NAMALWA (cell line): Measurements from ENCODE around the gene CNNM3.
"Not testable (repeated sequence)": the region's sequence is repeated elsewhere in the genome, so short reads cannot be mapped to it uniquely, and the experiment has no call there.

Source experiments
- DNase-seq: peaks from one replicate; pipeline ENCODE4 v3.0.0-alpha.2; 2015; ENCODE audit warnings: low spot score

The CNNM3 gene

GRCh38 chr2:96816127-96816835 is at the start of gene CNNM3:
Gene CNNM3 (plus strand): TSS chr2:96816268. CDS start chr2:96816278, 10 bp downstream.
- DNase-seq: peak; percentile 95

- DNase-seq: no peak
Measured at GRCh38 chr2:96767135-96767871, 48.8 kb upstream of the CNNM3 start.

- DNase-seq: peak; percentile 56
Measured at GRCh38 chr2:96768083-96768561, 47.9 kb upstream of the CNNM3 start.

- no peak for DNase-seq
Measured at GRCh38 chr2:96769814-96770213, 46.3 kb upstream of the CNNM3 start.

- no peak for DNase-seq
Measured at GRCh38 chr2:96770442-96771202, 45.4 kb upstream of the CNNM3 start.

- DNase-seq: peak; percentile 36
Measured at GRCh38 chr2:96771796-96772618, 44.1 kb upstream of the CNNM3 start.

GRCh38 chr2:96772903-96773671 is 43.0 kb upstream of the CNNM3 start:
- DNase-seq: peak; percentile 19

GRCh38 chr2:96773922-96774321 is 42.1 kb upstream of the CNNM3 start:
- peak; percentile 59 for DNase-seq

GRCh38 chr2:96775160-96775559 is 40.9 kb upstream of the CNNM3 start:
- DNase-seq: no peak

GRCh38 chr2:96783388-96783787 is 32.7 kb upstream of the CNNM3 start:
- no peak for DNase-seq

GRCh38 chr2:96787411-96787810 is 28.7 kb upstream of the CNNM3 start:
- DNase-seq: no peak

- no peak for DNase-seq
Measured at GRCh38 chr2:96788442-96789244, 27.4 kb upstream of the CNNM3 start.

GRCh38 chr2:96789245-96789617 is 26.8 kb upstream of the CNNM3 start:
- DNase-seq: no peak

GRCh38 chr2:96792772-96793749 is 23.0 kb upstream of the CNNM3 start:
- no peak for DNase-seq

GRCh38 chr2:96795076-96795475 is 21.0 kb upstream of the CNNM3 start:
- no peak for DNase-seq

- DNase-seq: not testable (repeated sequence)
Measured at GRCh38 chr2:96796497-96796896, 19.6 kb upstream of the CNNM3 start.

GRCh38 chr2:96797066-96797625 is 18.9 kb upstream of the CNNM3 start:
- DNase-seq: no peak
